WTC11 (cell line): Measurements from ENCODE around the gene PDE4A. TPM values are rescaled to one million over a fixed set of nuclear protein-coding genes. Genes with fewer than 3 reads are reported as not detected.
"Not testable (repeated sequence)": the region's sequence is repeated elsewhere in the genome, so short reads cannot be mapped to it uniquely, and the experiment has no call there.

Source experiments
- ATAC-seq: fragments of 200-7000 bp; cut with Tn5 transposase; 2 replicates; pipeline ENCODE4 v1.10.0; 2021; ENCODE audit warnings: mild to moderate bottlenecking, moderate library complexity
- CTCF ChIA-PET: fragments of 300-600 bp; sonication (Branson Sonifier 250); formaldehyde crosslinking; loops from one replicate; lab custom pipeline; 2021; ENCODE audit warnings: antibody characterized with exemption; lab: Charles Lee
- POLR2A ChIA-PET: fragments of 350-600 bp; sonication (Branson Sonifier 250); formaldehyde crosslinking; loops from one replicate; lab custom pipeline; 2021; ENCODE audit warnings: antibody characterized with exemption; lab: Charles Lee
- DNase-seq: peaks from one replicate; pipeline ENCODE4 v3.0.0; 2021; ENCODE audit warnings: low spot score
- H3K27ac Mint-ChIP-seq: 2 replicates; pipeline ENCODE4 v1.8.0; 2021; ENCODE audit warnings: mixed read lengths
- H3K27me3 Mint-ChIP-seq: 2 replicates; pipeline ENCODE4 v1.8.0; 2021; ENCODE audit warnings: low read depth, mild to moderate bottlenecking, moderate library complexity, mixed read lengths
- H3K36me3 Mint-ChIP-seq: 2 replicates; pipeline ENCODE4 v1.8.0; 2021; ENCODE audit warnings: mixed read lengths
- H3K4me1 Mint-ChIP-seq: 2 replicates; pipeline ENCODE4 v1.8.0; 2022; ENCODE audit warnings: mixed read lengths
- H3K4me3 Mint-ChIP-seq: 2 replicates; pipeline ENCODE4 v1.8.0; 2021; ENCODE audit warnings: mild to moderate bottlenecking, moderate library complexity, mixed read lengths
- H3K9me3 Mint-ChIP-seq: 2 replicates; pipeline ENCODE4 v1.8.0; 2021; ENCODE audit warnings: mixed read lengths
- CBFB ChIP-seq: sonication (generic); formaldehyde crosslinking; IDR thresholded peaks from 2 replicates; pipeline ENCODE4 v1.8.1; 2022; ENCODE audit warnings: mild to moderate bottlenecking, low read depth, missing genetic modification reagents
- E2F5 ChIP-seq: sonication (generic); formaldehyde crosslinking; IDR thresholded peaks from 2 replicates; pipeline ENCODE4 v1.8.1; 2022; ENCODE audit warnings: mild to moderate bottlenecking, moderate library complexity, missing genetic modification reagents
- EMX1 ChIP-seq: fragments of 250-450 bp; sonication (Bioruptor Pico); IDR thresholded peaks from 2 replicates; pipeline ENCODE4 v1.8.0; 2021; ENCODE audit warnings: mild to moderate bottlenecking
- ESRRA ChIP-seq: sonication (generic); formaldehyde crosslinking; IDR thresholded peaks from 2 replicates; pipeline ENCODE4 v1.8.1; 2022; ENCODE audit warnings: mild to moderate bottlenecking, missing genetic modification reagents, borderline replicate concordance
- ETV6 ChIP-seq: sonication (generic); formaldehyde crosslinking; IDR thresholded peaks from 2 replicates; pipeline ENCODE4 v1.8.1; 2022; ENCODE audit warnings: mild to moderate bottlenecking, missing genetic modification reagents
- GABPB1 ChIP-seq: sonication (generic); formaldehyde crosslinking; IDR thresholded peaks from 2 replicates; pipeline ENCODE4 v1.8.1; 2023; ENCODE audit warnings: mild to moderate bottlenecking, missing genetic modification reagents
- NFATC4 ChIP-seq: fragments of 250-450 bp; sonication (Bioruptor Pico); IDR thresholded peaks from 2 replicates; pipeline ENCODE4 v1.9.0; 2021; ENCODE audit warnings: mild to moderate bottlenecking
- NR3C1 ChIP-seq: sonication (generic); formaldehyde crosslinking; conservative IDR thresholded peaks from 2 replicates; pipeline ENCODE4 v1.8.1; 2023; ENCODE audit warnings: low read depth, mild to moderate bottlenecking, missing genetic modification reagents
- PREB ChIP-seq: sonication (generic); formaldehyde crosslinking; IDR thresholded peaks from 2 replicates; pipeline ENCODE4 v1.8.1; 2022; ENCODE audit warnings: mild to moderate bottlenecking, missing genetic modification reagents, moderate library complexity, borderline replicate concordance
- SMAD4 ChIP-seq: sonication (generic); formaldehyde crosslinking; IDR thresholded peaks from 2 replicates; pipeline ENCODE4 v1.8.0; 2022; ENCODE audit warnings: mild to moderate bottlenecking, missing genetic modification reagents
- TP53 ChIP-seq: sonication (generic); formaldehyde crosslinking; IDR thresholded peaks from 2 replicates; pipeline ENCODE4 v1.8.1; 2023; ENCODE audit warnings: mild to moderate bottlenecking, missing genetic modification reagents
- ZBTB21 ChIP-seq: sonication (generic); formaldehyde crosslinking; IDR thresholded peaks from 2 replicates; pipeline ENCODE4 v1.8.1; 2023; ENCODE audit warnings: mild to moderate bottlenecking, missing genetic modification reagents, borderline replicate concordance
- ZNF281 ChIP-seq: sonication (generic); formaldehyde crosslinking; IDR thresholded peaks from 2 replicates; pipeline ENCODE4 v1.8.0; 2023; ENCODE audit warnings: mild to moderate bottlenecking, missing genetic modification reagents
- ZNF416 ChIP-seq: fragments of 250-450 bp; sonication (Bioruptor Pico); IDR thresholded peaks from 2 replicates; pipeline ENCODE4 v1.9.0; 2021; ENCODE audit warnings: mild to moderate bottlenecking, inconsistent platforms
- ZNF671 ChIP-seq: fragments of 250-450 bp; sonication (Bioruptor Pico); IDR thresholded peaks from 2 replicates; pipeline ENCODE4 v1.8.0; 2021; ENCODE audit warnings: mild to moderate bottlenecking
- total RNA-seq: library from RNA; stranded (reverse); gene quantifications from 3 replicates; pipeline ENCODE4 v1.2.3, GENCODE V29; 2021
- TF ChIP-seq, protein P1 (sequence below): fragments of 250-450 bp; sonication (Bioruptor Pico); IDR thresholded peaks from 2 replicates; pipeline ENCODE4 v1.9.0; 2021; ENCODE audit warnings: mild to moderate bottlenecking
- TF ChIP-seq, protein P2 (sequence below): sonication (generic); formaldehyde crosslinking; IDR thresholded peaks from 2 replicates; pipeline ENCODE4 v1.8.0; 2022; ENCODE audit warnings: mild to moderate bottlenecking, missing genetic modification reagents
- TF ChIP-seq, protein P3 (sequence below): sonication (generic); formaldehyde crosslinking; IDR thresholded peaks from 2 replicates; pipeline ENCODE4 v1.8.1; 2022; ENCODE audit warnings: missing genetic modification reagents, borderline replicate concordance
- TF ChIP-seq, protein P4 (sequence below): sonication (generic); formaldehyde crosslinking; IDR thresholded peaks from 2 replicates; pipeline ENCODE4 v1.8.0; 2022; ENCODE audit warnings: missing genetic modification reagents

PDE4A gene
- total RNA-seq, 1 experiment from 2014 or later: 5.9 TPM

DNA sequence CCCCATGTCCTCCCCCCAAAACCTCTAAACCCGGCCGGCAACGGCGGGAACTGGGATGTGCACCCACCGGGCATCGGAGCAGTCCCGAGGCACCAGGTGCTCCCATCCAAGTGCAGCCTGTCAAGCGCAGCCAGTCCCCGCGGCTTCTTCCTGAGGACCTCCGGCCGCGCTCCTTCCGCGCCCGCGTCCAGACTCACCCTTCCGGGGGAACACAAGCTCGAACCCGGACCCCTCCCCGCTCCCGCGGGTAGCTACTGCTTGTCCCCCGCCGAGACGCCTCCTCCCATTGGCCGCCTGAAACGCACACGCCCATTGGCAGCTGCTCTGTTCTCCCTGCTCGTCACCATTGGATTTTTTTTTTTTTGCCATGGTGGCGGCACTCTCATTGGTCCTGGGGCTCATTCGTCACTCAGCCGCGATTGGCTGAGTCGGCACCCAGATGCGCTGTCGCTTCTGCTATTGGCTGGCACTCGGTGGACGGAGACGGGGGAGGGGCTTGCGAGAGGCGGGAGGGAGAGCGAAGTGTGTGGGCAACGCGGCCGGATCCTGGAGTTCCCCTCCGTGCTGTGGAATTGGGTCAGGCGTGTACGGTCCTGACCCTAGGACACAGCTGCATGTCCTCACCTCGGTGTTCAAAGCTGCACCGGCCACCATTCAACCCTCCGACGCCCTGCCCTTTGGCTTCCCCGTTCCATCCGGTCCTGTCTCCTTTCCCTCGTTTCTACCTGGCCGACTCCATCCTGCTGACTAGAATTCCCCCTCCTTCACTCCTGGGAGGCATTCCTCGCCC is 39.8 kb upstream of the PDE4A start, which contains the start of gene TYK2 (continued):
- TF ChIP-seq E2F5 (CRISPR knock-in tag) (0 out of 2 replicates have a peak, but pooled peaks have one; percentile 60), ZNF281 (CRISPR knock-in tag) (0 out of 2 replicates have a peak, but pooled peaks have one; percentile 38), GABPB1 (peak; percentile 18; the same call in 1 of the 2 replicates), NFATC4 (CRISPR knock-in tag) (no peak), EMX1 (CRISPR knock-in tag) (no peak), PREB (no peak), ZBTB21 (CRISPR knock-in tag) (no peak), TP53 (CRISPR knock-in tag) (0 out of 2 replicates have a peak, but pooled peaks have one; percentile 24), CBFB (no peak), ESRRA (CRISPR knock-in tag) (no peak), NR3C1 (CRISPR knock-in tag) (no peak)
- TF ChIP-seq, protein P1, sequence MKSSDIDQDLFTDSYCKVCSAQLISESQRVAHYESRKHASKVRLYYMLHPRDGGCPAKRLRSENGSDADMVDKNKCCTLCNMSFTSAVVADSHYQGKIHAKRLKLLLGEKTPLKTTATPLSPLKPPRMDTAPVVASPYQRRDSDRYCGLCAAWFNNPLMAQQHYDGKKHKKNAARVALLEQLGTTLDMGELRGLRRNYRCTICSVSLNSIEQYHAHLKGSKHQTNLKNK (CRISPR knock-in tag): no peak
- TF ChIP-seq, protein P2, sequence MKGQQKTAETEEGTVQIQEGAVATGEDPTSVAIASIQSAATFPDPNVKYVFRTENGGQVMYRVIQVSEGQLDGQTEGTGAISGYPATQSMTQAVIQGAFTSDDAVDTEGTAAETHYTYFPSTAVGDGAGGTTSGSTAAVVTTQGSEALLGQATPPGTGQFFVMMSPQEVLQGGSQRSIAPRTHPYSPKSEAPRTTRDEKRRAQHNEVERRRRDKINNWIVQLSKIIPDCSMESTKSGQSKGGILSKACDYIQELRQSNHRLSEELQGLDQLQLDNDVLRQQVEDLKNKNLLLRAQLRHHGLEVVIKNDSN (CRISPR knock-in tag): peak; percentile 57; the same call in 1 of the 2 replicates

- H3K4me1 Mint-ChIP-seq, H3K36me3 Mint-ChIP-seq, H3K9me3 Mint-ChIP-seq, DNase-seq, H3K27ac Mint-ChIP-seq, ATAC-seq, H3K27me3 Mint-ChIP-seq, H3K4me3 Mint-ChIP-seq: not testable (repeated sequence)
- ChIA-PET CTCF (interaction anchor here (1.1 to 7.0 kb wide), 2 partner anchors 114 to 124 kb away, joined by 3 to 149 read pairs; no protein-coding TSS in a partner anchor), POLR2A (interaction anchor here (0.6 kb wide), 1 partner anchor 49 kb away, joined by 3 read pairs; no protein-coding TSS in a partner anchor)
These were observed 37.2 kb upstream of the PDE4A start for GRCh38 chr19:10383223-10383499.

GRCh38 chr19:10384580-10384979 is 35.8 kb upstream of the PDE4A start:
- no peaks in the 10 kb centered on the region for H3K36me3 Mint-ChIP-seq
- peaks cover 3% of the 10 kb centered on the region; the same call in 1 of the 2 replicates for H3K27me3 Mint-ChIP-seq
- ATAC-seq: no peak
- no peak overlapping the region for H3K4me3 Mint-ChIP-seq
- H3K4me1 Mint-ChIP-seq: peaks cover 10% of the 10 kb centered on the region
- POLR2A ChIA-PET: no interaction called here
- CTCF ChIA-PET: interaction anchor here (0.9 to 7.0 kb wide), 4 partner anchors 32 to 133 kb away, joined by 3 to 163 read pairs (median 76); partner anchors contain the start of genes ICAM1 and MRPL4
- no peak for DNase-seq
- no peak overlapping the region for H3K27ac Mint-ChIP-seq
- no peaks in the 10 kb centered on the region for H3K9me3 Mint-ChIP-seq
- TF ChIP-seq EMX1 (CRISPR knock-in tag): no peak
- TF ChIP-seq, protein P3, sequence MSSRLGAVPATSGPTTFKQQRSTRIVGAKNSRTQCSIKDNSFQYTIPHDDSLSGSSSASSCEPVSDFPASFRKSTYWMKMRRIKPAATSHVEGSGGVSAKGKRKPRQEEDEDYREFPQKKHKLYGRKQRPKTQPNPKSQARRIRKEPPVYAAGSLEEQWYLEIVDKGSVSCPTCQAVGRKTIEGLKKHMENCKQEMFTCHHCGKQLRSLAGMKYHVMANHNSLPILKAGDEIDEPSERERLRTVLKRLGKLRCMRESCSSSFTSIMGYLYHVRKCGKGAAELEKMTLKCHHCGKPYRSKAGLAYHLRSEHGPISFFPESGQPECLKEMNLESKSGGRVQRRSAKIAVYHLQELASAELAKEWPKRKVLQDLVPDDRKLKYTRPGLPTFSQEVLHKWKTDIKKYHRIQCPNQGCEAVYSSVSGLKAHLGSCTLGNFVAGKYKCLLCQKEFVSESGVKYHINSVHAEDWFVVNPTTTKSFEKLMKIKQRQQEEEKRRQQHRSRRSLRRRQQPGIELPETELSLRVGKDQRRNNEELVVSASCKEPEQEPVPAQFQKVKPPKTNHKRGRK (CRISPR knock-in tag): no peak
- no peak for TF ChIP-seq ETV6 (CRISPR knock-in tag)
- no peak for TF ChIP-seq ESRRA (CRISPR knock-in tag)
- TF ChIP-seq ZNF671: no peak
- TF ChIP-seq ZNF416 (CRISPR knock-in tag): no peak
- TF ChIP-seq, protein P4, sequence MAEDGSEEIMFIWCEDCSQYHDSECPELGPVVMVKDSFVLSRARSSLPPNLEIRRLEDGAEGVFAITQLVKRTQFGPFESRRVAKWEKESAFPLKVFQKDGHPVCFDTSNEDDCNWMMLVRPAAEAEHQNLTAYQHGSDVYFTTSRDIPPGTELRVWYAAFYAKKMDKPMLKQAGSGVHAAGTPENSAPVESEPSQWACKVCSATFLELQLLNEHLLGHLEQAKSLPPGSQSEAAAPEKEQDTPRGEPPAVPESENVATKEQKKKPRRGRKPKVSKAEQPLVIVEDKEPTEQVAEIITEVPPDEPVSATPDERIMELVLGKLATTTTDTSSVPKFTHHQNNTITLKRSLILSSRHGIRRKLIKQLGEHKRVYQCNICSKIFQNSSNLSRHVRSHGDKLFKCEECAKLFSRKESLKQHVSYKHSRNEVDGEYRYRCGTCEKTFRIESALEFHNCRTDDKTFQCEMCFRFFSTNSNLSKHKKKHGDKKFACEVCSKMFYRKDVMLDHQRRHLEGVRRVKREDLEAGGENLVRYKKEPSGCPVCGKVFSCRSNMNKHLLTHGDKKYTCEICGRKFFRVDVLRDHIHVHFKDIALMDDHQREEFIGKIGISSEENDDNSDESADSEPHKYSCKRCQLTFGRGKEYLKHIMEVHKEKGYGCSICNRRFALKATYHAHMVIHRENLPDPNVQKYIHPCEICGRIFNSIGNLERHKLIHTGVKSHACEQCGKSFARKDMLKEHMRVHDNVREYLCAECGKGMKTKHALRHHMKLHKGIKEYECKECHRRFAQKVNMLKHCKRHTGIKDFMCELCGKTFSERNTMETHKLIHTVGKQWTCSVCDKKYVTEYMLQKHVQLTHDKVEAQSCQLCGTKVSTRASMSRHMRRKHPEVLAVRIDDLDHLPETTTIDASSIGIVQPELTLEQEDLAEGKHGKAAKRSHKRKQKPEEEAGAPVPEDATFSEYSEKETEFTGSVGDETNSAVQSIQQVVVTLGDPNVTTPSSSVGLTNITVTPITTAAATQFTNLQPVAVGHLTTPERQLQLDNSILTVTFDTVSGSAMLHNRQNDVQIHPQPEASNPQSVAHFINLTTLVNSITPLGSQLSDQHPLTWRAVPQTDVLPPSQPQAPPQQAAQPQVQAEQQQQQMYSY (CRISPR knock-in tag): no peak
- TF ChIP-seq SMAD4 (CRISPR knock-in tag): no peak
